ENCODE results near the gene LGI1.
"Not testable (repeated sequence)": the region's sequence is repeated elsewhere in the genome, so short reads cannot be mapped to it uniquely, and the experiment has no call there.

Gene LGI1

GRCh38 chr10:93812659-93813338, 55.1 kb downstream of the LGI1 start:
- no peak for DNase-seq

- DNase-seq = peak; percentile 8
These were observed 56.0 kb downstream of the LGI1 start for GRCh38 chr10:93813507-93814465.

GRCh38 chr10:93815304-93816096, 57.8 kb downstream of the LGI1 start:
- DNase-seq = no peak

GRCh38 chr10:93816123-93816747, 58.5 kb downstream of the LGI1 start:
- DNase-seq = no peak

GRCh38 chr10:93818086-93818485, 60.4 kb downstream of the LGI1 start:
- DNase-seq = no peak

- no peak for DNase-seq
These were observed 61.8 kb downstream of the LGI1 start for GRCh38 chr10:93819520-93819919.

GRCh38 chr10:93820434-93820833, 62.7 kb downstream of the LGI1 start:
- DNase-seq = no peak

GRCh38 chr10:93821051-93821772, 63.5 kb downstream of the LGI1 start:
- DNase-seq = no peak

- no peak for DNase-seq
These were observed 68.6 kb downstream of the LGI1 start for GRCh38 chr10:93826355-93826754.

- no peak for DNase-seq
These were observed 69.5 kb downstream of the LGI1 start for GRCh38 chr10:93827056-93827804.

GRCh38 chr10:93831065-93831464, 73.3 kb downstream of the LGI1 start:
- DNase-seq = not testable (repeated sequence)

GRCh38 chr10:93835770-93836169, 78.0 kb downstream of the LGI1 start:
- DNase-seq = no peak

- DNase-seq = no peak
These were observed 80.1 kb downstream of the LGI1 start for GRCh38 chr10:93837822-93838221.

- DNase-seq = no peak
These were observed 80.5 kb downstream of the LGI1 start for GRCh38 chr10:93838278-93838677.

GRCh38 chr10:93841961-93842360, 84.2 kb downstream of the LGI1 start:
- DNase-seq = no peak

GRCh38 chr10:93844979-93845626, 87.4 kb downstream of the LGI1 start:
- DNase-seq = no peak
